Calu3 (cell line): Measurements from ENCODE around the gene CXCL8. TPM values are rescaled to one million over a fixed set of nuclear protein-coding genes. Genes with fewer than 3 reads are reported as not detected.

Source experiments
- BruUV-seq: library from RNA; stranded (reverse); fragments of 400-500 nt; replicated peaks from 2 replicates; lab custom pipeline; 2021; lab: Mats Ljungman, UMichigan
- CTCF ChIA-PET: fragments of 300-600 bp; sonication (Branson Sonifier 250); formaldehyde crosslinking; loops from one replicate; lab custom pipeline; 2022; ENCODE audit warnings: antibody characterized with exemption; lab: Charles Lee
- DNase-seq: peaks from one replicate; pipeline ENCODE4 v3.0.0; 2022
- H3K27ac Mint-ChIP-seq: one replicate; pipeline ENCODE4 v1.8.0; 2022; ENCODE audit warnings: mixed read lengths; ENCODE audit not compliant: unreplicated experiment
- H3K27me3 Mint-ChIP-seq: one replicate; pipeline ENCODE4 v1.8.0; 2022; ENCODE audit warnings: mixed read lengths; ENCODE audit not compliant: unreplicated experiment
- H3K36me3 Mint-ChIP-seq: one replicate; pipeline ENCODE4 v1.8.0; 2022; ENCODE audit warnings: mild to moderate bottlenecking, moderate library complexity, mixed read lengths; ENCODE audit not compliant: insufficient read depth, unreplicated experiment
- H3K4me1 Mint-ChIP-seq: one replicate; pipeline ENCODE4 v1.8.0; 2022; ENCODE audit warnings: mild to moderate bottlenecking, low read depth, mixed read lengths; ENCODE audit not compliant: unreplicated experiment
- H3K4me3 Mint-ChIP-seq: one replicate; pipeline ENCODE4 v1.8.0; 2022; ENCODE audit warnings: mild to moderate bottlenecking, low read depth, moderate library complexity, mixed read lengths; ENCODE audit not compliant: unreplicated experiment
- H3K9me3 Mint-ChIP-seq: one replicate; pipeline ENCODE4 v1.8.0; 2022; ENCODE audit warnings: low read depth, mixed read lengths; ENCODE audit not compliant: unreplicated experiment
- CTCF ChIP-seq: fragments of 200-600 bp; IDR thresholded peaks from one replicate; pipeline ENCODE4 v1.8.0; 2022; ENCODE audit warnings: antibody characterized with exemption; ENCODE audit not compliant: unreplicated experiment
- intact Hi-C: fragments of 100-400 bp; cut with micrococcal nuclease; formaldehyde crosslinking; loops from one replicate; pipeline ENCODE4 v1.10.0; 2022; ENCODE audit not compliant: unreplicated experiment
- total RNA-seq: library from RNA; stranded (reverse); gene quantifications from 2 replicates; pipeline ENCODE4 v1.2.3, GENCODE V29; 2022

Gene CXCL8
- total RNA-seq, 1 experiment from 2014 or later = 404 TPM

GRCh38 chr4:73743281-73743680, 2.9 kb downstream of the CXCL8 start:
- intact Hi-C loops = loop anchor here (10.0 kb wide), 1 partner anchor 72 kb away; no protein-coding TSS in a partner anchor
- Mint-ChIP-seq H3K4me1 (peaks cover 9% of the 10 kb centered on the region), H3K36me3 (peaks cover 32% of the 10 kb centered on the region), H3K4me3 (peak overlapping the region; percentile 17), H3K27ac (peak overlapping the region; percentile 54), H3K9me3 (no peaks in the 10 kb centered on the region), H3K27me3 (no peaks in the 10 kb centered on the region)
- no peak for DNase-seq
- TF ChIP-seq CTCF = no peak
- CTCF ChIA-PET = no interaction called here
- no TSS peak for BruUV-seq

- DNase-seq = no peak
- Mint-ChIP-seq H3K27me3 (no peaks in the 10 kb centered on the region), H3K4me3 (peak overlapping the region; percentile 17), H3K36me3 (peaks cover 32% of the 10 kb centered on the region), H3K4me1 (peaks cover 9% of the 10 kb centered on the region), H3K9me3 (no peaks in the 10 kb centered on the region), H3K27ac (peak overlapping the region; percentile 54)
- no TSS peak for BruUV-seq
- CTCF ChIA-PET = no interaction called here
- TF ChIP-seq CTCF = no peak
- intact Hi-C loops = loop anchor here (10.0 kb wide), 1 partner anchor 71 kb away; no protein-coding TSS in a partner anchor
Measured at GRCh38 chr4:73743795-73744194, 3.4 kb downstream of the CXCL8 start.

- DNase-seq = no peak
- no peak for TF ChIP-seq CTCF
- CTCF ChIA-PET = no interaction called here
- H3K9me3 Mint-ChIP-seq = no peaks in the 10 kb centered on the region
- intact Hi-C loops = loop anchor here (10.0 kb wide), 1 partner anchor 71 kb away; no protein-coding TSS in a partner anchor
- H3K4me3 Mint-ChIP-seq = peak overlapping the region; percentile 17
- H3K4me1 Mint-ChIP-seq = peaks cover 9% of the 10 kb centered on the region
- H3K27me3 Mint-ChIP-seq = no peaks in the 10 kb centered on the region
- BruUV-seq = no TSS peak
- peak overlapping the region; percentile 54 for H3K27ac Mint-ChIP-seq
- H3K36me3 Mint-ChIP-seq = peaks cover 32% of the 10 kb centered on the region
Measured at GRCh38 chr4:73744203-73744602, 3.8 kb downstream of the CXCL8 start.

- Mint-ChIP-seq H3K27ac (peak overlapping the region; percentile 52), H3K4me1 (peaks cover 9% of the 10 kb centered on the region), H3K9me3 (peaks cover 2% of the 10 kb centered on the region), H3K4me3 (no peak overlapping the region), H3K27me3 (no peaks in the 10 kb centered on the region), H3K36me3 (no peaks in the 10 kb centered on the region)
- CTCF ChIA-PET = interaction anchor here (1.1 kb wide), 1 partner anchor 124 kb away, joined by 3 read pairs; no protein-coding TSS in a partner anchor
- BruUV-seq = no TSS peak
- intact Hi-C loops = no loop called here
- no peak for TF ChIP-seq CTCF
- no peak for DNase-seq
Measured at GRCh38 chr4:73750730-73751129, 10.4 kb downstream of the CXCL8 start.
